ENCODE results near the gene KCNQ1.

Gene KCNQ1

DNA sequence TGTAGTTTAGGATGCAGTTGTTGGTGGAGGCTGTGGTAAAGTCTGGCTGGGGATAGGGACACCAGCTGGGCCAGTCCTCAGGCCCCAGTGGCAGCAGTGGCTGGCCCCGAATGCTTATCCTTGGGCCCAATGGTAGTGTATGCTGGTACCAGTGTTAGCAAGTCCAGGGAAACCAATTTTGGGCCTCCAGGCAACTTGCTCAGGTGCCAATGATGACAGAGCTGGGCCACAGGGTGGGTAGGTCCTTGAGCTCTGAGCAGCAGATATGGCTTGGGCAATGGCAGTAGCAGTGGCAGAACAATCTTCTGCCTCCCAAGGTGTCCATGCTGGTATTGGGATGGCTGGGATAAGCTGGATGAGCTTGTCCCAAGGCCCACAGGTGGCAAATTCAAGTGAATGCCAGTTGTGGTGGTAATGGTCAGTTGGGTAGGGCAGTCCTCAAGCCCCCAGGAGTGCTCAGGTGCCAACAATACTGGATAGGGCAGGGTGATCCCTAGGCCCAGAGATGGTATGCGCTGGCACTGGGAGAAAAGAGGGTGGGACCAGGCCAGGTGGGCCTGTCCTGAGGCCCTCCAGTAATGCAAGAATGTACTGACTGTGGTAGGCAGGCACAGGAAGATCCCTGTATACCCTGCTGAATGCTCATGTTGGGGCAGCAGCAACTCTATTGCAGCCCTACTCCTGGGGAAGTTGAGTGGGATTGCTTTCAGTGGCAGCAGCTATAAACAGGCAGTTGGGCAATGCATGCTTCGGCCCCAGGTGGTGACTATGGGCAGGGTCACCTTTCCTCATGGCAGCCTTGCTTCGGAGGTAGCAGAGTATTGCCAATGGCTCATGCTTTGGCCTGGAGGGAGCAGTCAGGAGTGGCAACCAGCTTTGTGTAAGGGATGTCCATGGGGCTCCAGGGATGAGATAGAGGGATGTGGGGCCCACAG lies 200.3 kb downstream of the KCNQ1 start:
- TF ChIP-seq, protein P1, sequence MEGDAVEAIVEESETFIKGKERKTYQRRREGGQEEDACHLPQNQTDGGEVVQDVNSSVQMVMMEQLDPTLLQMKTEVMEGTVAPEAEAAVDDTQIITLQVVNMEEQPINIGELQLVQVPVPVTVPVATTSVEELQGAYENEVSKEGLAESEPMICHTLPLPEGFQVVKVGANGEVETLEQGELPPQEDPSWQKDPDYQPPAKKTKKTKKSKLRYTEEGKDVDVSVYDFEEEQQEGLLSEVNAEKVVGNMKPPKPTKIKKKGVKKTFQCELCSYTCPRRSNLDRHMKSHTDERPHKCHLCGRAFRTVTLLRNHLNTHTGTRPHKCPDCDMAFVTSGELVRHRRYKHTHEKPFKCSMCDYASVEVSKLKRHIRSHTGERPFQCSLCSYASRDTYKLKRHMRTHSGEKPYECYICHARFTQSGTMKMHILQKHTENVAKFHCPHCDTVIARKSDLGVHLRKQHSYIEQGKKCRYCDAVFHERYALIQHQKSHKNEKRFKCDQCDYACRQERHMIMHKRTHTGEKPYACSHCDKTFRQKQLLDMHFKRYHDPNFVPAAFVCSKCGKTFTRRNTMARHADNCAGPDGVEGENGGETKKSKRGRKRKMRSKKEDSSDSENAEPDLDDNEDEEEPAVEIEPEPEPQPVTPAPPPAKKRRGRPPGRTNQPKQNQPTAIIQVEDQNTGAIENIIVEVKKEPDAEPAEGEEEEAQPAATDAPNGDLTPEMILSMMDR (IDR thresholded peaks at IDR 0.05): no peak

DNA sequence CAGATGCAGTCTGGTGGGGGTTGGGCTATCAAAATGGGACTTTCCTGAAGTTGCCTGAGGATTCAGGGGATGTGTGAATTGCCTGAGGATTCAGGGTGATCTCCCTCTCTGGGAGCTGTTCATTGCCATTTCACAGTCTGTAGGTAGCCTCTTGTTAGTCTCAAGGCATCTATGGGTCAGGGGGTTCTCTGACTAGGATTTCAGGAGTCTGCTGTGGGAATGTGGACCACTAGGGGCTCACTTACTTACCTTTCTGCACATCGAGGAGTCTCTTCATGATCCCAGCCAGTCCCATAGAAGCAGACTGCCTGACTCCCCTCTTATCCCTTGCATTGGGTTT lies 200.9 kb downstream of the KCNQ1 start:
- TF ChIP-seq, protein P1 (IDR thresholded peaks at IDR 0.05): no peak

DNA sequence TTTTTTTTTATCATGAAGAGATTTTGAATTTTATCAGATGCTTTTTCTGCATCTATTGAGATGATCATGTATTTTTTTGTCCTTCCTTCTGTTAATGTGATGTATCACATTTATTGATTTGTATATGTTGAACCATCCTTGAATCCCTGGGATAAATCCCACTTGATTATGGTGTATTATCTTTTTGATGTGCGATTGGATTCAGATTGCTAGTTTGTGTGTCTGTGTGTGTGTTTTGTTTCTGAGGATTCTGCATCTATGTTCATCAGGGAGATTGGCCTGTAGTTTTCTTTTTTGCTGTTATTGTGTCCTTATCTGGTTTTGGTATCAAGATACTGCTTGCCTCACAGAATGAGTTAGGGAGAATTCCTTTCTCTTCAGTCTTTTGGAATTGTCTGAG lies 202.4 kb downstream of the KCNQ1 start:
- TF ChIP-seq, protein P1 (IDR thresholded peaks at IDR 0.05): no peak

DNA sequence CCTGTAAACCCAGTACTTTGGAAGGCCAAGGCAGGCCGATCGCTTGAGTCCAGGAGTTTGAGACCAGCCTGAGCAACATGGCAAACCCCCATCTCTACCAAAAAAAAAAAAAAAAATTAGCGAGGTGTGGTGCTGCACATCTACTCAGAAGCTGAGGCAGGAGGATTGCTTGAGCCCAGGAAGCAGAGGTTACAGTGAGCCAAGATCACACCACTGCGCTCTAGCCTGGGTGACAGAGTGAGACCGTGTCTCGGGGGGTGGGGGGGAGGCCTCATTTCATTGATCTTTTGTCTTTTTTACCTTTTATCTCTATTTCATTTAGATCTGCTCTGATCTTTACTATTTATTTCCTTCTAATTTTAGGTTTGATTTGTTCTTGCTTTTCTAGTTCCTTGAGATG lies 203.1 kb downstream of the KCNQ1 start:
- TF ChIP-seq, protein P1 (IDR thresholded peaks at IDR 0.05): no peak

DNA sequence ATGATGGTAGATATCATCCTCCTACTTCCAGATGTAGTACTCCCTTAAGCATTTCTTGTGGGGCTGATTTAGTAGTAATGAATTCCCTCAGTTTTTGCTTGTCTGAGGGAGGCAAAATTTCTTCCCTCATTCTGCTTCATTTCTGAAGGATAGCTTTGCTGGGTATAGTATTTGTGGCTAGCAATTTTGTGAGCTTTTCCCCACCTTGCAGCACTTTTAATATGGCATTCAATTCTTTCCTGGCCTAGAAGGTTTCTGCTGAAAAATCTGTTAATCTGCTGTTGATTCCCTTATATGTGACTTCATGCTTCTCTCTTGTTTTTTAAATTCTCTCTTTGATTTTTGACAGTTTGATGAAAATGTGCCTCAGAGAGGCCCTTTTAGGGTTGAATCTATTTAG lies 204.6 kb downstream of the KCNQ1 start:
- TF ChIP-seq, protein P1 (IDR thresholded peaks at IDR 0.05): no peak

DNA sequence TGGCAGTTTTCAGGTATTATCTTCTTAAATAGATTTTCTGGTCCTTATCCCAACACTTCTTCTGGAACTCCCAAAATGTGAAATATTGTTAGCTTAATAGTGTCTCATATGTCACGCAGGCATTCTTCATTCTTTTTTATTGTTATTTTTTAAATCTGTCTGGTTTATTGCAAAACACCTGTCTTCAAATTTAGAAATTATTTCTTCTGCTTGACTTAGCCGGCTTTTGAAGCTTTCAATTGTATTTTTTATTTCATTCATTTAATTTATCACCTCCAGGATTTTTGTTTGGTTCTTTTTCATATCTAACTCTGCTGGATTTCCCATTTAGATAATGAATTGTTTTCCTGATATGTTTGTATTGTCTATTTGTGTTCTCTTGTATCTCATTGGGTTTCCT lies 205.0 kb downstream of the KCNQ1 start:
- TF ChIP-seq, protein P1 (IDR thresholded peaks at IDR 0.05): no peak

DNA sequence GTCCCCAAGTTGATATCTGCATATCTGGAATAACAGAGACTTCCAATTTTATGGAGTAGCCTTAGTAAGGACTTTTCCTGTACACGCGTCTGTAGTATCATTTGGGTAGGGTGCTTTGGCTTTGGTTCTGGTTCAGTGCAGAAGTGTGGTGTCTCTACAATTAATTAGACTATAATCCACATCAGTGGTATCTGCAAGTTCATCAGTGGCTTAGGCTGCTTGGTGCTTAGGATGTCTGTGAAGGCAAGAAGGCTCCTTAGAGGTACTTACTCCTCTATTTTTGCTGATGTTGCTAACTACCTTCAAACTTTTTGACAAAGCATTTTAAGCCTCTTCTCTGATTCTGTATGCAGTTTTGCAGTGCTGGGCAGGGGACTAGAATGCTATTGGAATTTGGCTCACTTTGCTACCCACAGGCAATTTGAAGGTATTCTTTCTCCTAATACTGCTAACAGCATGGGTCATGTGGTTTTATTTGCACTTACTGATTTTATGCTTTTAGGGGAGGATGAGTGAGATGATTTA lies 205.6 kb downstream of the KCNQ1 start:
- TF ChIP-seq, protein P1 (IDR thresholded peaks at IDR 0.05): no peak
